ENCODE results near the gene MYT1.

- TF ChIP-seq L3MBTL2 (conservative IDR thresholded peaks at IDR 0.05) (no peak), TARDBP (IDR thresholded peaks at IDR 0.05) (no peak), SUZ12 (IDR thresholded peaks at IDR 0.05) (no peak), NFRKB (IDR thresholded peaks at IDR 0.05) (no peak), ELF4 (IDR thresholded peaks at IDR 0.05) (no peak)
These were observed 108.9 kb downstream of the MYT1 start for GRCh38 chr20:64273109-64273508.

All from HEK293T (cell line).